ENCODE results near the gene LUC7L.
"Not testable (repeated sequence)": the region's sequence is repeated elsewhere in the genome, so short reads cannot be mapped to it uniquely, and the experiment has no call there.

Gene LUC7L

GRCh38 chr16:228151-228851, 948 bp downstream of the LUC7L start:
- DNase-seq, result peak; percentile 36

GRCh38 chr16:220021-220420, 9.2 kb downstream of the LUC7L start:
- no peak for DNase-seq

GRCh38 chr16:212999-213398, 16.2 kb downstream of the LUC7L start:
- no peak for DNase-seq

- DNase-seq, result not testable (repeated sequence)
Measured at GRCh38 chr16:211631-212180, 17.5 kb downstream of the LUC7L start.

- DNase-seq, result not testable (repeated sequence)
Measured at GRCh38 chr16:209359-209758, 19.9 kb downstream of the LUC7L start.

GRCh38 chr16:204046-204445, 25.2 kb downstream of the LUC7L start:
- DNase-seq, result not testable (repeated sequence)

- no peak for DNase-seq
Measured at GRCh38 chr16:203246-203645, 26.0 kb downstream of the LUC7L start.

GRCh38 chr16:200388-200787, 28.9 kb downstream of the LUC7L start:
- no peak for DNase-seq

- DNase-seq, result no peak
Measured at GRCh38 chr16:194516-194915, 34.7 kb downstream of the LUC7L start.

- DNase-seq, result no peak
Measured at GRCh38 chr16:193441-193840, 35.8 kb downstream of the LUC7L start.

GRCh38 chr16:192686-193085, 36.6 kb downstream of the LUC7L start:
- no peak for DNase-seq

GRCh38 chr16:191831-192230, 37.4 kb downstream of the LUC7L start:
- DNase-seq, result no peak

- no peak for DNase-seq
Measured at GRCh38 chr16:189604-190186, 39.6 kb downstream of the LUC7L start.

GRCh38 chr16:188674-189073, 40.6 kb downstream of the LUC7L start:
- DNase-seq, result no peak

- DNase-seq, result no peak
Measured at GRCh38 chr16:187330-187729, 41.9 kb downstream of the LUC7L start.

- DNase-seq, result no peak
Measured at GRCh38 chr16:185691-186090, 43.6 kb downstream of the LUC7L start.

GRCh38 chr16:185213-185612, 44.0 kb downstream of the LUC7L start:
- no peak for DNase-seq

GRCh38 chr16:183005-183404, 46.2 kb downstream of the LUC7L start:
- no peak for DNase-seq

- no peak for DNase-seq
Measured at GRCh38 chr16:181565-182021, 47.7 kb downstream of the LUC7L start.

- peak; percentile 51 for DNase-seq
Measured at GRCh38 chr16:180681-181564, 48.3 kb downstream of the LUC7L start.

GRCh38 chr16:180101-180675, 49.1 kb downstream of the LUC7L start, which contains the start of gene HBQ1:
Gene HBQ1, plus strand, starts transcription at chr16:180459. Its CDS starts 28 bp downstream, at chr16:180487.
- DNase-seq, result peak; percentile 23

GRCh38 chr16:179211-180092, 49.8 kb downstream of the LUC7L start:
- no peak for DNase-seq

Measured in NCI-H2227 treated with DMSO at 0.1 percent for 48 hours (cell line).